ENCODE measurements around the gene ARAP1. TPM values are rescaled to one million over a fixed set of nuclear protein-coding genes. Genes with fewer than 3 reads are reported as not detected.
A peak's percentile ranks its signal among the peaks of the same experiment; 100 is the strongest.

The ARAP1 gene
- total and polyA plus RNA-seq, 10 donors, result 76.7 to 365 (median 270) TPM

- peak overlapping the region in 5 of 8 donors; percentile 26 to 58 (median 44) for H3K27ac ChIP-seq
- no peak for DNase-seq
- 63 to 74% (median 71%) methylated on average over 8 of the region's 8 CpGs for WGBS, 5 donors
- H3K27me3 ChIP-seq (replicated peaks in 1 of 7), result no peaks in the 10 kb centered on the region
- no peaks in the 10 kb centered on the region for H3K9me3 ChIP-seq
- TF ChIP-seq POLR2A (IDR thresholded peaks at IDR 0.05) (no peak), POLR2AphosphoS5 (IDR thresholded peaks at IDR 0.05) (no peak), CTCF (IDR thresholded peaks at IDR 0.05 in 8 of 11, conservative IDR thresholded peaks at IDR 0.05 in 3 of 11) (no peak)
- peaks cover 10 to 45% (median 22%) of the 10 kb centered on the region in 6 donors for H3K4me1 ChIP-seq
- intact Hi-C loops (cut with DNase I; ENCODE audit: low total_unique reads), result no loop called here
- peaks cover 0 to 37% (median 0%) of the 10 kb centered on the region in 6 donors for H3K36me3 ChIP-seq
- H3K4me3 ChIP-seq, result no peak overlapping the region
Observed at GRCh38 chr11:72759468-72759985, 7.3 kb upstream of the ARAP1 start.

GRCh38 chr11:72758690-72759389, 6.6 kb upstream of the ARAP1 start:
- Histone ChIP-seq H3K9me3 (no peaks in the 10 kb centered on the region), H3K4me3 (no peak overlapping the region), H3K4me1 (peaks cover 10 to 45% (median 22%) of the 10 kb centered on the region in 6 donors), H3K27me3 (replicated peaks in 1 of 7) (no peaks in the 10 kb centered on the region), H3K27ac (peak overlapping the region in 3 of 8 donors; percentile 44 to 58 (median 45)), H3K36me3 (peaks cover 0 to 42% (median 0%) of the 10 kb centered on the region in 6 donors)
- TF ChIP-seq POLR2AphosphoS5 (IDR thresholded peaks at IDR 0.05) (peak in 2 of 3 donors; percentile 57 to 63), CTCF (IDR thresholded peaks at IDR 0.05 in 8 of 11, conservative IDR thresholded peaks at IDR 0.05 in 3 of 11) (no peak), POLR2A (IDR thresholded peaks at IDR 0.05) (no peak)
- DNase-seq, result no peak
- 56 to 71% (median 63%) methylated on average over 17 of the region's 17 CpGs for WGBS, 5 donors
- intact Hi-C loops (cut with DNase I; ENCODE audit: low total_unique reads), result no loop called here

DNA sequence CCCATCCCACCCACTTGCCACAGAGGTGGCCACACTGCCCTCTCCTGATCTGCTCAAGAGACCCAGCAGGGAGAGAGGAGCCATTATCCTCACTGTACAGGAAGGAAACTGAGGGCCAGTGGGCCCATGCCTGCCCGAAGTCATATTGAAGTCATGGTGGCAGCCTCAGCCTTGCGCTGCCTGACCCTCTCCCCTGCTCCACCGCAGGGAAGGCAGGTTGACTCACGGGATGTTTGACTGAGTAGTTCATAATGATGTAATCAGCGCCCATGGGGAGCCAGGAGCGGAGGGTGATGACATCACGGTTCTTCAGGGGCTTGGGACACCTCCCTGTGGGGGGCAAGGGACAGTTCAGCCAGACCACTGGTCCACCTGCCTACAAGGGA, 6.1 kb upstream of the ARAP1 start:
- intact Hi-C loops (cut with DNase I; ENCODE audit: low total_unique reads), result no loop called here
- no peaks in the 10 kb centered on the region for H3K9me3 ChIP-seq
- H3K4me1 ChIP-seq, result peaks cover 6 to 45% (median 21%) of the 10 kb centered on the region in 6 donors
- DNase-seq, result no peak
- H3K27me3 ChIP-seq (replicated peaks in 1 of 7), result no peaks in the 10 kb centered on the region
- H3K36me3 ChIP-seq, result peaks cover 0 to 42% (median 0%) of the 10 kb centered on the region in 6 donors
- WGBS, 5 donors, result 78 to 94% (median 83%) methylated on average over 7 of the region's 7 CpGs
- no peak overlapping the region for H3K4me3 ChIP-seq
- H3K27ac ChIP-seq, result peak overlapping the region in 3 of 8 donors; percentile 3 to 58 (median 40)
- TF ChIP-seq POLR2AphosphoS5 (IDR thresholded peaks at IDR 0.05) (no peak), CTCF (IDR thresholded peaks at IDR 0.05 in 8 of 11, conservative IDR thresholded peaks at IDR 0.05 in 3 of 11) (no peak)

- H3K9me3 ChIP-seq, result no peaks in the 10 kb centered on the region
- intact Hi-C loops (cut with DNase I; ENCODE audit: low total_unique reads), result no loop called here
- 74 to 93% (median 90%) methylated on average over 3 to 4 of the region's 4 CpGs for WGBS, 5 donors
- no peak for TF ChIP-seq POLR2AphosphoS5 (IDR thresholded peaks at IDR 0.05)
- no peak for TF ChIP-seq CTCF (IDR thresholded peaks at IDR 0.05 in 8 of 11, conservative IDR thresholded peaks at IDR 0.05 in 3 of 11)
- no peak for TF ChIP-seq POLR2A (IDR thresholded peaks at IDR 0.05)
- peaks cover 0 to 42% (median 0%) of the 10 kb centered on the region in 6 donors for H3K36me3 ChIP-seq
- DNase-seq, result no peak
- no peak overlapping the region for H3K4me3 ChIP-seq
- H3K27me3 ChIP-seq (replicated peaks in 1 of 7), result no peaks in the 10 kb centered on the region
- H3K27ac ChIP-seq, result no peak overlapping the region
- H3K4me1 ChIP-seq, result peaks cover 14 to 56% (median 34%) of the 10 kb centered on the region in 6 donors
Observed at GRCh38 chr11:72755713-72756285, 3.6 kb upstream of the ARAP1 start.

Measured in spleen (tissue), 11 donors.